ENCODE data around the gene SLC36A4.
A peak's percentile ranks its signal among the peaks of the same experiment; 100 is the strongest.
"Not testable (repeated sequence)": the region's sequence is repeated elsewhere in the genome, so short reads cannot be mapped to it uniquely, and the experiment has no call there.

The SLC36A4 gene

DNA sequence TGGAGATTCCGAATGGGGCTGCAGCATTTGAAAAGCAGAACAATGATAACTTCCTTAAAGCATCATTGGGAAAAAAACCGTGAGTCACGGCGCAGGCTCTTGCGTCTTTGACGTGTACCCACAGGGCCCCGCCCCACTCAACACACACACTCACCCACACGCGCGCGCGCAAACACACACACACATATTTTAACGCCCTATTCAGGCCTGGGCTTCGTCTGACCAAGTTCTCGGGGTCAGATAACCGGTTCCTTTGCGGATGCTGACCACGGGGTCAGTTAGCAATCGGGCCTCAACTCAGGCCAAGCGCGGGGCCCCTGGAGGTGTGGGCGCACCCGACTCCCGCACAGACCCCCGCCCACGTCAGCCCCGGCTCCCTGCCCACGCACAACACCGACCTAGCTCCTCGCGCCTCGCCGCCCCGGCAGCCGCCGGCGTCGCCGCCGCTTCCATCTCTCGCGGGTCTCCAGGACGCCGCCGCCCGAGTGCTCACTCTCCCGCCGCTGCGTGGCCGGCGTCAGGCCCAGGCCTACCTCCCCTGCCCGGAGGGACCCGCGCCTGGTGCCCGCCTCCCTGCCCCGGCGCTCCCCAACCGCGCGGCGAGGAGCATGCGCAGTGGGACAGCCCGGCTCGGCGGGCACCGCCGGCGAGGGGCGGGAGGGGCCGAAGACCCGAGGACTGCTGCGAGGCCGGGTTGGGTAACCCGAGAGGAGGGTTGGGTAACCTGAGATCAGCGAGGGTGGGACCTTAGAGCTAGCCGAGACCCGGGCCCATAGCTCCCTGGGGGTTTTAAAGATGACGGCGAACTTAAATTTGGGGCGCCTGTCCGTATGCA, at the start of gene SLC36A4:
TSS of gene SLC36A4 (minus strand) at position 612 of the 835 bp plus-strand sequence. CDS start at position 453, 159 bp downstream.
- peak; percentile 90 for DNase-seq (ENCODE audit: low read depth)
- in situ Hi-C loops (cut with HindIII; ENCODE audit: low sequenced_read_pairs): no loop called here
- TF ChIP-seq, protein P1, sequence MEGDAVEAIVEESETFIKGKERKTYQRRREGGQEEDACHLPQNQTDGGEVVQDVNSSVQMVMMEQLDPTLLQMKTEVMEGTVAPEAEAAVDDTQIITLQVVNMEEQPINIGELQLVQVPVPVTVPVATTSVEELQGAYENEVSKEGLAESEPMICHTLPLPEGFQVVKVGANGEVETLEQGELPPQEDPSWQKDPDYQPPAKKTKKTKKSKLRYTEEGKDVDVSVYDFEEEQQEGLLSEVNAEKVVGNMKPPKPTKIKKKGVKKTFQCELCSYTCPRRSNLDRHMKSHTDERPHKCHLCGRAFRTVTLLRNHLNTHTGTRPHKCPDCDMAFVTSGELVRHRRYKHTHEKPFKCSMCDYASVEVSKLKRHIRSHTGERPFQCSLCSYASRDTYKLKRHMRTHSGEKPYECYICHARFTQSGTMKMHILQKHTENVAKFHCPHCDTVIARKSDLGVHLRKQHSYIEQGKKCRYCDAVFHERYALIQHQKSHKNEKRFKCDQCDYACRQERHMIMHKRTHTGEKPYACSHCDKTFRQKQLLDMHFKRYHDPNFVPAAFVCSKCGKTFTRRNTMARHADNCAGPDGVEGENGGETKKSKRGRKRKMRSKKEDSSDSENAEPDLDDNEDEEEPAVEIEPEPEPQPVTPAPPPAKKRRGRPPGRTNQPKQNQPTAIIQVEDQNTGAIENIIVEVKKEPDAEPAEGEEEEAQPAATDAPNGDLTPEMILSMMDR (IDR thresholded peaks at IDR 0.05; ENCODE audit: low read depth, low read length, missing control alignments): no peak
- H3K4me3 ChIP-seq (ENCODE audit: low read depth, low read length): peak within 1 kb of the TSS; percentile 74

DNA sequence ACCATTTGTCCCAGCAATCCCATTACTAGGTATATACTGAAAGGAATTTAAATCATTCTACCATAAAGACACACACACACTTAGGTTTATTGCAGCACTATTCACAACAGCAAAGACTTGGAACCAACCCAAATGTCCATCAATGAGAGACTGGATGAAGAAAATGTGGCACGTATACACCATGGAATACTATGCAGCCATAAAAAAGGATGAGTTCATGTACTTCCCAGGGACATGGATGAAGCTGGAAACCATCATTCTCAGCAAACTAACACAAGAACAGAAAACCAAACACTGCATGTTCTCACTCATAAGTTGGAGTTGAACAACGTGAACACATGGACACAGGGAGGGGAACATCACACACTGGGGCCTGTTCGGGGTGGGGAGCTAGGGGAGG, 49.0 kb upstream of the SLC36A4 start:
- in situ Hi-C loops (cut with HindIII; ENCODE audit: low sequenced_read_pairs); DNase-seq (ENCODE audit: low read depth); H3K4me3 ChIP-seq (ENCODE audit: low read depth, low read length): not testable (repeated sequence)

DNA sequence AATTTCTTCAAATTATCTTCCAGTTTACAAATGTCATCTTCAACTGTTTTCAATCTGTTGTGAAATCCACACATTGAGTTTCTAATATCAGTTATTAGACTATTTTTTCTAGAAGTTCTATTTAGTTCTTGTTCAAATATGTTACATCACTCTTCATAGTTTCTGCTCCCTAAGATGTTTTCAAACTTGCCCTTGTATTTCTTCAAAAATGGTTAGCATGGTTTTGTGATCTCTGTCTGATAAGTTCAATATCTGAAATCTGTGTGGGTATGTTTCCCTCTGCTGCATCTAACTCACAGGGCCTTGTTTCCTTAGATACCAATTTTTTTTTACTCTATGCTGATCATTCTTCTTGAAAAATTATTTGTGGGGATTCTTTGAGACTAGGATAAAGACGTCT, 46.2 kb upstream of the SLC36A4 start:
- in situ Hi-C loops (cut with HindIII; ENCODE audit: low sequenced_read_pairs): no loop called here
- no peak for DNase-seq (ENCODE audit: low read depth)
- TF ChIP-seq, protein P1 (IDR thresholded peaks at IDR 0.05; ENCODE audit: low read depth, low read length, missing control alignments): no peak
- no peak overlapping the region for H3K4me3 ChIP-seq (ENCODE audit: low read depth, low read length)

- DNase-seq (ENCODE audit: low read depth): no peak
- in situ Hi-C loops (cut with HindIII; ENCODE audit: low sequenced_read_pairs): no loop called here
- TF ChIP-seq, protein P1 (IDR thresholded peaks at IDR 0.05; ENCODE audit: low read depth, low read length, missing control alignments): no peak
- no peak overlapping the region for H3K4me3 ChIP-seq (ENCODE audit: low read depth, low read length)
Measured at GRCh38 chr11:93239966-93240365, 42.2 kb upstream of the SLC36A4 start.

DNA sequence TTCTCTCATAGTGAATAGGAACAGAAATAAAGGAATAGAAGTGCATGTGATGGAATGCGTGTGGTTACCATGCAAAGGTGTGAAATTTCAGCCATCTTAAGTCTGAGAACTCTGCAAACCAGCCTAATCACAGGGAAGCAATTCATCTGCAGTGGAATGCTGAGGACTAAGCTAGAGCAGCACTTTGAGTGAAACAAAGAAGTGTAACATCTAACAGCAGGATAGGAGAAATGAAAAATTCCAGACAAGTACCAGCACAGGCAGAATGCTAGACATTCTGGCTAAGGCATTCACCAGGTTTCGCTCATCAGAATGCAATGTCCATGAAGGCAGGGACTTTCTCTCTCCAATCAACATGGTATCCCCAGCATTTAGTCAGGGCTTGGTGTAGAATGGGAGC, 41.2 kb upstream of the SLC36A4 start:
- TF ChIP-seq, protein P1 (IDR thresholded peaks at IDR 0.05; ENCODE audit: low read depth, low read length, missing control alignments): no peak
- in situ Hi-C loops (cut with HindIII; ENCODE audit: low sequenced_read_pairs): no loop called here
- no peak overlapping the region for H3K4me3 ChIP-seq (ENCODE audit: low read depth, low read length)
- DNase-seq (ENCODE audit: low read depth): no peak

GRCh38 chr11:93236741-93237675, 39.2 kb upstream of the SLC36A4 start:
- in situ Hi-C loops (cut with HindIII; ENCODE audit: low sequenced_read_pairs): no loop called here
- TF ChIP-seq, protein P1 (IDR thresholded peaks at IDR 0.05; ENCODE audit: low read depth, low read length, missing control alignments): peak; percentile 70
- no peak overlapping the region for H3K4me3 ChIP-seq (ENCODE audit: low read depth, low read length)
- DNase-seq (ENCODE audit: low read depth): peak; percentile 28

Measured in astrocyte of the cerebellum (primary cell).